Measurements from ENCODE around the gene NHS.

Gene NHS

DNA sequence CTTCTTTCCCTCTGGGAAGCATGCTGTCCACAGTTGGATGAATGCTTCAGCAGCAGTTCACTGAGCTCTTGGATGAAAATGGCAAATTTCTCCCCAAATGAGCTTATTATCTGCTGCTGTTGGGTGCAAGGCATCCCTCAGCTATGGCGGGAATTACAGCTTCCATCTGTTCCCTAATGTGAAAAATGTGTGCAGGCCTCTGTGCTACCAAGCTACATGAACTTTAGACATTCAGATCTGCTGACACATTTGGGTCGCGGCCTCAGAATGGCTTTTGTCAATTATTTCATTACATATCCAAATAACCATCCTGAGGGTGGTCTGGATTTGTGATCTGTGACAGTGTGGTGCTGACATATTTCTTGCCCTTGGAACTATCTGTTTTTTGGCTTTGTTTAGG is 242.8 kb downstream of the NHS start:
- 73% methylated on average over 1 of the region's 3 CpGs for WGBS
- H3K23ac ChIP-seq (ENCODE audit: low read length in 2 of 2) = no peak overlapping the region
- no peak overlapping the region for H2AK5ac ChIP-seq (ENCODE audit: low read length, severe bottlenecking)

DNA sequence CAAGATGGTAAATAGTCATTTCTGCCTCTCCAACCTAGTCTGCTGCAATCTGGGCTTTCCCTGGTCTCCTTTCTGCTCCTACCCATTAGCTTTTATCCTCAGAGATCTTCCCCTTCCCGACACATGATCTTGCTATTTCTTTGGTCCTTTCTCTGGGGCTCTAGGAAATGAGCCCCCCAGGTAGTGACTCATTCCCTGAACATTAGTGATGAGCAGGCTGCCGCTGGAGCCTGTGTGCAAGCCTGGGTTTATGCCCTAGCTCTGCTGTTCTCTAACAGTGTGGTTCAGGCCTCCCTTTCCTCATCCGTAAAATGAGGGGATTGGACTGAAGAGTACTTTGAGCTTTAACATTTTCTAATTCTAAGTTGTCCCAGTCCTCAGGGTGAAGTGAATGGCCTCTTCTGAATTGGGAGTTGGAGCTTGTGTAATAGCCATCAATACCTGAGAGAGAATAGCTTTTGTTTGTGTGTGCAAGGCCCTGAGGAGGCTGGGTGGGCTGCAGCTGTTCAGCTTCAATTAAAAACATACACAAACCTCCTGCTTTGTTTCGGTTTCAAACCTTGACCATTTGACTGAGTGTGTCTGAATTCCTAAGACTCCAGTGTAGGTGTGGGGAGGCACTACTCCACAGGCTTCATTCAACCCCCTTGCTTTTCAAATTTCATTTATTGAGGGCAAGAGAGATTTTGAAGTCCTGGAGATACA is 246.7 kb downstream of the NHS start:
- Histone ChIP-seq H2BK12ac (ENCODE audit: low read length in 2 of 2) (no peak overlapping the region), H3K4me2 (ENCODE audit: low read length, poor library complexity, severe bottlenecking) (no peak overlapping the region), H3K4me3 (ENCODE audit: insufficient read depth in 1 of 2, low read depth in 1 of 2, low read length in 2 of 2) (no peak overlapping the region), H3K27ac (ENCODE audit: low read length, poor library complexity, severe bottlenecking) (no peak overlapping the region), H3K4ac (ENCODE audit: low read depth in 1 of 2, low read length in 2 of 2) (no peak overlapping the region), H4K8ac (ENCODE audit: low read length) (no peak overlapping the region), H3K18ac (ENCODE audit: low read depth in 1 of 2, low read length in 2 of 2) (no peak overlapping the region), H2AK5ac (ENCODE audit: low read length, severe bottlenecking) (no peak overlapping the region), H2BK15ac (ENCODE audit: low read depth, poor library complexity, severe bottlenecking) (no peak overlapping the region), H4K91ac (ENCODE audit: low read length) (no peak overlapping the region), H3K9me3 (ENCODE audit: control insufficient read depth, low read length) (peaks cover 4% of the 10 kb centered on the region), H3K27me3 (ENCODE audit: control insufficient read depth in 1 of 2, insufficient read depth in 1 of 2, low read length in 2 of 2) (peaks cover 0 to 5% of the 10 kb centered on the region in 2 experiments), H3K79me1 (replicated peaks; ENCODE audit: low read length, poor library complexity, severe bottlenecking) (peaks cover 10% of the 10 kb centered on the region), H3K4me1 (ENCODE audit: control insufficient read depth, insufficient read depth, low read depth, low read length) (peaks cover 6% of the 10 kb centered on the region), H3K36me3 (ENCODE audit: control insufficient read depth in 1 of 2, insufficient read depth in 2 of 2, low read depth in 1 of 2, low read length in 2 of 2) (no peaks in the 10 kb centered on the region), H2AFZ (ENCODE audit: low read depth, low read length) (no peak overlapping the region), H2BK120ac (ENCODE audit: low read depth, low read length) (no peak overlapping the region), H2BK5ac (ENCODE audit: low read depth, low read length, poor library complexity, severe bottlenecking) (no peak overlapping the region), H3K9ac (ENCODE audit: low read length) (no peak overlapping the region), H3K14ac (ENCODE audit: low read length in 2 of 2) (no peak overlapping the region), H3K23ac (ENCODE audit: low read length in 2 of 2) (no peak overlapping the region)
- WGBS = 61% methylated on average over 2 of the region's 4 CpGs
- DNase-seq = no peak

More for the DNA sequence above, 242.8 kb downstream of the NHS start:
- Histone ChIP-seq H2AFZ (ENCODE audit: low read depth, low read length) (no peak overlapping the region), H2BK5ac (ENCODE audit: low read depth, low read length, poor library complexity, severe bottlenecking) (no peak overlapping the region), H3K4me2 (ENCODE audit: low read length, poor library complexity, severe bottlenecking) (no peak overlapping the region), H3K4ac (ENCODE audit: low read depth in 1 of 2, low read length in 2 of 2) (no peak overlapping the region), H3K9me3 (ENCODE audit: control insufficient read depth, low read length) (peaks cover 4% of the 10 kb centered on the region), H4K8ac (ENCODE audit: low read length) (no peak overlapping the region), H4K91ac (ENCODE audit: low read length) (no peak overlapping the region), H3K27ac (ENCODE audit: low read length, poor library complexity, severe bottlenecking) (no peak overlapping the region), H3K4me3 (ENCODE audit: insufficient read depth in 1 of 2, low read depth in 1 of 2, low read length in 2 of 2) (no peak overlapping the region), H2BK15ac (ENCODE audit: low read depth, poor library complexity, severe bottlenecking) (no peak overlapping the region), H3K4me1 (ENCODE audit: control insufficient read depth, insufficient read depth, low read depth, low read length) (peaks cover 8% of the 10 kb centered on the region), H2BK120ac (ENCODE audit: low read depth, low read length) (no peak overlapping the region), H3K14ac (ENCODE audit: low read length in 2 of 2) (no peak overlapping the region), H2BK12ac (ENCODE audit: low read length in 2 of 2) (no peak overlapping the region), H3K9ac (ENCODE audit: low read length) (no peak overlapping the region), H3K27me3 (ENCODE audit: control insufficient read depth in 1 of 2, insufficient read depth in 1 of 2, low read length in 2 of 2) (no peaks in the 10 kb centered on the region), H3K79me1 (replicated peaks; ENCODE audit: low read length, poor library complexity, severe bottlenecking) (peaks cover 11% of the 10 kb centered on the region), H3K18ac (ENCODE audit: low read depth in 1 of 2, low read length in 2 of 2) (no peak overlapping the region), H3K36me3 (ENCODE audit: control insufficient read depth in 1 of 2, insufficient read depth in 2 of 2, low read depth in 1 of 2, low read length in 2 of 2) (no peaks in the 10 kb centered on the region)
- DNase-seq = no peak

DNA sequence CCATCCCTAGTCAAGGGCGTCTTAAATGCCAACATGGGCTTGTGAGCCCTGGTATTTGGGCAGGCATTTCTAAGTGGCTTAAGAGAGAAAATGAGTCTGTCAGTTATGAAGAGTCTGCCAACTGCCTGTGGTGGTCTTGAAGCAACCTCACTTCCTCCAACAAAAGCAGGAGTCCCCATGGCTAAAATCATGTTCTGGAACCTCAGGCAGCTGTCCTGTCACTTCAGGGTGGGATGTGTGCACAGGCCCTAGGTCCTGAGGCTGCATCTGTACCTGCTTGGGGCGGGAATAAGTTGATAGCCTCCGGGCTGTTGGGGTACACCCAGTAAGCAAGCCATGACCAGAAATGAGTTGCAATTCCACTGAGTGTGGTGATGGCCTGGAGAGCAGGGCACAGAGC is 247.3 kb downstream of the NHS start:
- H4K8ac ChIP-seq (ENCODE audit: low read length) = no peak overlapping the region
- H3K23ac ChIP-seq (ENCODE audit: low read length in 2 of 2) = no peak overlapping the region
- no peak for DNase-seq
- H3K4ac ChIP-seq (ENCODE audit: low read depth in 1 of 2, low read length in 2 of 2) = no peak overlapping the region
- H3K9me3 ChIP-seq (ENCODE audit: control insufficient read depth, low read length) = peaks cover 4% of the 10 kb centered on the region
- peaks cover 4% of the 10 kb centered on the region for H3K4me1 ChIP-seq (ENCODE audit: control insufficient read depth, insufficient read depth, low read depth, low read length)
- H2BK120ac ChIP-seq (ENCODE audit: low read depth, low read length) = no peak overlapping the region
- no peak overlapping the region for H3K27ac ChIP-seq (ENCODE audit: low read length, poor library complexity, severe bottlenecking)
- H3K14ac ChIP-seq (ENCODE audit: low read length in 2 of 2) = no peak overlapping the region
- no peak overlapping the region for H2AK5ac ChIP-seq (ENCODE audit: low read length, severe bottlenecking)
- no peaks in the 10 kb centered on the region for H3K36me3 ChIP-seq (ENCODE audit: control insufficient read depth in 1 of 2, insufficient read depth in 2 of 2, low read depth in 1 of 2, low read length in 2 of 2)
- H3K4me2 ChIP-seq (ENCODE audit: low read length, poor library complexity, severe bottlenecking) = no peak overlapping the region
- peaks cover 0 to 5% of the 10 kb centered on the region in 2 experiments for H3K27me3 ChIP-seq (ENCODE audit: control insufficient read depth in 1 of 2, insufficient read depth in 1 of 2, low read length in 2 of 2)
- H3K9ac ChIP-seq (ENCODE audit: low read length) = no peak overlapping the region
- no peak overlapping the region for H4K91ac ChIP-seq (ENCODE audit: low read length)
- no peak overlapping the region for H3K4me3 ChIP-seq (ENCODE audit: insufficient read depth in 1 of 2, low read depth in 1 of 2, low read length in 2 of 2)
- no peak overlapping the region for H2BK15ac ChIP-seq (ENCODE audit: low read depth, poor library complexity, severe bottlenecking)
- 73% methylated on average over 3 of the region's 3 CpGs for WGBS
- H2AFZ ChIP-seq (ENCODE audit: low read depth, low read length) = no peak overlapping the region
- H2BK12ac ChIP-seq (ENCODE audit: low read length in 2 of 2) = no peak overlapping the region
- no peak overlapping the region for H3K18ac ChIP-seq (ENCODE audit: low read depth in 1 of 2, low read length in 2 of 2)
- H3K79me1 ChIP-seq (replicated peaks; ENCODE audit: low read length, poor library complexity, severe bottlenecking) = peaks cover 10% of the 10 kb centered on the region
- H2BK5ac ChIP-seq (ENCODE audit: low read depth, low read length, poor library complexity, severe bottlenecking) = no peak overlapping the region

DNA sequence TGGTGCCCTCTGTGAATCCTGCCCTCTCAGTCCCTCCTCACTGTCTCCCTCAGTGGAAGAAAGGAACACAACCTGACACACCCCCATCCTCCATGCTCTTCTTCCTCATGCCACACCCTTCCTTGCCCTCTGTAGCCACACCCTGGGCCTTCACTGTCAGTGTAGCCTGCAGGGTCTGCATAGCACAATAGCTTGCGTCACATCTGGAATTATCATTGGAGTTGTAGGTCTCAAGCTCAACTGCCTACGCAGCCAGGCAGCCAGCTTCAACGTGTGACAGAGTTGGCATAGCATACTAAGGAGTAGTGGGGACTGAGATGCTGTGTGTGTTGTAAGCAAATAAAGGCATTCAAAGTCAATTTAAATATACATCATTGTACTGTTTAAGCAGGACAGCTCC is 248.8 kb downstream of the NHS start:
- H3K4me2 ChIP-seq (ENCODE audit: low read length, poor library complexity, severe bottlenecking) = no peak overlapping the region
- no peak overlapping the region for H3K9ac ChIP-seq (ENCODE audit: low read length)
- H3K4ac ChIP-seq (ENCODE audit: low read depth in 1 of 2, low read length in 2 of 2) = no peak overlapping the region
- H4K91ac ChIP-seq (ENCODE audit: low read length) = no peak overlapping the region
- H2AK5ac ChIP-seq (ENCODE audit: low read length, severe bottlenecking) = no peak overlapping the region
- H3K27ac ChIP-seq (ENCODE audit: low read length, poor library complexity, severe bottlenecking) = no peak overlapping the region
- H3K36me3 ChIP-seq (ENCODE audit: control insufficient read depth in 1 of 2, insufficient read depth in 2 of 2, low read depth in 1 of 2, low read length in 2 of 2) = no peaks in the 10 kb centered on the region
- H3K79me1 ChIP-seq (replicated peaks; ENCODE audit: low read length, poor library complexity, severe bottlenecking) = peaks cover 13% of the 10 kb centered on the region
- no peak overlapping the region for H3K14ac ChIP-seq (ENCODE audit: low read length in 2 of 2)
- peaks cover 3% of the 10 kb centered on the region for H3K9me3 ChIP-seq (ENCODE audit: control insufficient read depth, low read length)
- 100% methylated on average over 2 of the region's 3 CpGs for WGBS
- H2BK5ac ChIP-seq (ENCODE audit: low read depth, low read length, poor library complexity, severe bottlenecking) = no peak overlapping the region
- no peak overlapping the region for H3K23ac ChIP-seq (ENCODE audit: low read length in 2 of 2)
- no peak for DNase-seq
- H2BK120ac ChIP-seq (ENCODE audit: low read depth, low read length) = no peak overlapping the region
- no peak overlapping the region for H2BK15ac ChIP-seq (ENCODE audit: low read depth, poor library complexity, severe bottlenecking)
- H2AFZ ChIP-seq (ENCODE audit: low read depth, low read length) = no peak overlapping the region
- H3K18ac ChIP-seq (ENCODE audit: low read depth in 1 of 2, low read length in 2 of 2) = no peak overlapping the region
- H3K4me1 ChIP-seq (ENCODE audit: control insufficient read depth, insufficient read depth, low read depth, low read length) = peaks cover 4% of the 10 kb centered on the region
- no peak overlapping the region for H3K4me3 ChIP-seq (ENCODE audit: insufficient read depth in 1 of 2, low read depth in 1 of 2, low read length in 2 of 2)
- no peak overlapping the region for H4K8ac ChIP-seq (ENCODE audit: low read length)
- H2BK12ac ChIP-seq (ENCODE audit: low read length in 2 of 2) = no peak overlapping the region
- H3K27me3 ChIP-seq (ENCODE audit: control insufficient read depth in 1 of 2, insufficient read depth in 1 of 2, low read length in 2 of 2) = peaks cover 0 to 5% of the 10 kb centered on the region in 2 experiments

Data from mesenchymal stem cell (in vitro differentiated cells and primary cell).